HG03066 (cell line): Measurements from ENCODE around the gene BPI.
"Not testable (repeated sequence)": the region's sequence is repeated elsewhere in the genome, so short reads cannot be mapped to it uniquely, and the experiment has no call there.

Experiments
- ATAC-seq: cut with Tn5 transposase; IDR thresholded peaks from one replicate; pipeline ENCODE4 v1.9.1; 2021; ENCODE audit warnings: low read depth; ENCODE audit not compliant: unreplicated experiment

Gene BPI

DNA sequence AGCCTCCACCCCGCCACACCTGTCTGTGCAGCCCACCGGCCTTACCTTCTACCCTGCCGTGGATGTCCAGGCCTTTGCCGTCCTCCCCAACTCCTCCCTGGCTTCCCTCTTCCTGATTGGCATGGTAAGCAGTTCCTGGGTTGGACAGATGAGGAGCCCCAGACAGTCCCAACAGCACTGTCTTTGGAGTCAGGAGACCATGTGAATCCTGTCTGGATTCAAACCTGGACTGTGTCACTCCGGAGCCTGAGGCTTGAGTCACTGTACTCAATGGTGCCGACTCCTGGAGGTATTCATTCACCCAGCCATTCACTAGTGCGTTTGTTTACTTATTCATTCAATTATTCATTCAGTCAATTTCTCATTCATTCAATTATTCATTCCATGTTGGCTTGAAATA, 22.4 kb downstream of the BPI start:
- ATAC-seq: no peak

DNA sequence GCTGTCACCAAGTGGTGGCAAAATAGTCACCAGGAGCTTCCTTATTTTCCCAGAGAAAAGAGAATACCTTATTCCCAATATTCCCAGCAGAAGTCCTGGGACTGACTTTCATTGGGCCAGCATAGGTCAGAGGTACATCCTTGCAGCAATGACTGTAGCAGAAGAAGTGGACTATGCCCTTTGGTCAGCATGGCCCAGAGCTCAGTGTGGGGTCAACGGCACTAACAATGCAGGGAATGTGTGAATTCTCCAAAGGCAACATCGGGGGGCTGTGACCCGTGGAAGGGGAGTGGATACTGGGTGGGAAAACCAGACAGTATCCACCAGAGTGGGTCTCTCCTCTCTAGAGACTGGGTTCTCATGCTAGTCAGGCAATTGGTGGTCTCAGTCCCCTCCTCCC, 26.7 kb downstream of the BPI start:
- no peak for ATAC-seq

DNA sequence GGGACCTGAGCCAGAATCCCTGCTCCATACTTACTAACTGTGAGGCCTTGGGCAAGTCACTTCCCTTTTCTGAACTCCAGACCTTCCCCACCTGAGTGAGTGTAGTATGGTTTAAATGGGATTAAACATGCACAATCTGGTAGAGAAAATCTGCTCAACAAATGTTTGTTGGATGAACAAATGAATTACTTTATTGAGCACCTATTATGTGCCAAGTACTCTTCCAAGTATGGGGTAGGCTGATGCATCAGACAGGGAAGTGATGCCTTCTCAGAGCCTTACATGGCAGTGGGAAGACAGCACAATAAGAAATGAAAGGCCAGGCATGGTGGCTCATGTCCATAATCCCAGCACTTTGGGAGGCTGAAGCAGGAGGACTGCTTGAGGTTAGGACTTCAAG, 27.3 kb downstream of the BPI start:
- ATAC-seq: no peak

DNA sequence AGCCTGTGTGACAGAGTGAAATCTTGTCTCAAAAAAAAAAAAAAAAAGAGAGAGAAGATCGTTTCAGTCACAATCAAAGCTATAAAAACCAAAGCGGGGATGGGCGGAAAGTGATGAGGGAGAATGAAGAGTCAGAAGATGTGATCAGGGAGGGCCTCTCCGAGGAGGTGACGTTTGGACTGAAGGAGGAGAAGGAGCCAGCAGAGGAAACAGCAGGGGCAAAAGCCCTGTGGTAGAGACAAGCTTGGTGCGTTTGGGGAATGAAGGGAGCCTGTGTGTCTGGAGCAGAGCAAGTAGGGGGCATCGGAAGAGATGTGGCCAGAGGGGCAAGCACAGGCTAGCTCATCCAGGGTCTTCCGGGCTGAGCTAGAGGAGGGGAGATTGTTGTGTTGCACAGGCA, 27.9 kb downstream of the BPI start:
- no peak for ATAC-seq

DNA sequence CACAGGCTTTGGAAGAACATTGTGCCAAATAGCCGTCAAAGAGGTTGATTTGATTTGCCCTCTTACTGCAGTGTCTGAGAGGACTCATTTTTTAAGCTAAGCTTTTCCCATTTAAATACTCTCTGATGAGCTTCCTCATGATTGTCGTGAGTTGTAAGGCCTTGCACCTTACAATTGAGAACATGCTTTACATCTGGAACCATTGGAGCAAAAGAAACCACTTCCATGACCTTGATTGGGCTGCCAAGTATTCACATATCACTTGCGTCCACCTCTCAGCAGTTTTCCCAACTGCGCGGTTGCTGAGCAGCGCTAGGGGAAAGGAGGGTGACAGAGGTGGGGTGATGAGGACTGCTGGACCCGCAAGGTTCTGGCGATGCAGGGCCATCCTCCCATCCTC, 30.1 kb downstream of the BPI start:
- no peak for ATAC-seq

DNA sequence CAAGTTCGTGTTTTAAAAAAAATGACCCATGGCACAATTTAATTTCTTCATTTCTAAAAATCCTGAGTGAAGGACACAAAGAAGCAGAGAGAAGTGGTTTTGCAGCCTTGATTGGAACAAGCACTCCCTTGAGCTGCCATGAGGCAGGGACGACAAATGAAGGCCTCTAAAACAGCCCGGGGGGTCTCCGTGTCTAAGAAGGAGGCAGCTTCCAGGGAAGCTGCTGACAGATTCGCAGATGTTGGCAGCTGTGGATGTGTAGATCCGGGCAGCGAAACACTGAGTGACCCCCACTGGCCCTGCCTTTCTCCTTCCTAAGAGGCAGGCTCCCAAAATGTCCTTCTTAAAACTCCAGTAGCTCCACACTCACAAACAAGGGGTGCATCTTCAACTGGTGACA, 32.8 kb downstream of the BPI start:
- ATAC-seq: no peak

DNA sequence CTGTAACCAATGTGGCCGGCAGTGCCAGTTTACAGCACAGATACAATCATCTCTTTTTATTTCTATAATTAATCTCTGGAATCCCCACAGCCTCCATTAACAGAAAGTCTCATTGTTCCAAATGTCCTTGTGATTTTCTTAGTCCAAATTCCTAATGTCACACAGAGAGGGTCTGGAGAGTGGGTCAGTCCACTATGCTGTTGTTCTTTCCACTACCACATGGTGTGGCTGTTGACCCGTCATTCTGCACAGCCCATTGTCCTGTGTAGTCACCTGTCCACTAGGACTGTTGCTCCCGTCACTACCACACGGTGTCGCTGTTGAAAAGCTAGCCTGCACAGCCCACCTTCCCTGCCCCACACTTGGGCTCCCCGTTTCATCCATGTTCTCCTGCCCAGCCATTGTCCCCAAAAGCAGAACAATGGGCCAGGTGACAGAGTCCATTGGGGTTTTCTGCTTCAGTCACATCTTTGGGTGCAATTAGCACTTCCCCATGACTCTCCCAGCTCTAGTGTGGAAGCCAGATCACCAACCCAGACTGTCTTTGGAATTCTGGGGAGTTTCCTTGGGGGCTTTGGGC, 33.7 kb downstream of the BPI start:
- no peak for ATAC-seq

DNA sequence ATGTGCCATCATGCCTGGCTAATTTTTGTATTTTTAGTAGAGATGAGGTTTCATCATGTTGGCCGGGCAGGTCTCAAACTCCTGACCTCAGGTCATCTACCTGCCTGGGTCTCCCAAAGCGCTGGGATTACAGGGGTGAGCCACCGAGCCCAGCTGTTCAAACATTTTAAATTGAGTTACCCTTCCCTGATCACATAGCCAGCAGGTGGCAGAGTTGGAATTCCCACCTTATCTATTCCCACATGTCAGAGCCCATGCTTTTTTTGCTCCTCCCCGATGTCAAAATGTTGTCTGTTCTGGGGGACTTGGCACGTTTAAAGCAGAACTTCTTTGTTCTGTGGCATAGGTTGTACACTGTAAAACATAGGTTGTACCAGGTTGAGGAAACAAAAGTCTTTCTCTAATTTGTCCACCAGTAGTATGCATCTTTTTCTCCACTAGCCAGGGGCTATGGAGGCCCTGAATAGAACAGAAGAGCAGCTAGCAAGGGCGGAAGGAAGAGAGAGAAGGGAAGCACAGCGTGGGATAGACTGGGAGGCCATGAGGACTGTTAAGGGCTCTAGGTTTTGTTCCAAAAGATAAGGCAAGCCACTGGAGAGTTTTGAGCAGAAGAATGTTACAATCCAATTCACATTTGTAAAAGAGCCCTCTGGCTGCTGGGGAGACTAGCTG, 35.0 kb downstream of the BPI start:
- no peak for ATAC-seq

DNA sequence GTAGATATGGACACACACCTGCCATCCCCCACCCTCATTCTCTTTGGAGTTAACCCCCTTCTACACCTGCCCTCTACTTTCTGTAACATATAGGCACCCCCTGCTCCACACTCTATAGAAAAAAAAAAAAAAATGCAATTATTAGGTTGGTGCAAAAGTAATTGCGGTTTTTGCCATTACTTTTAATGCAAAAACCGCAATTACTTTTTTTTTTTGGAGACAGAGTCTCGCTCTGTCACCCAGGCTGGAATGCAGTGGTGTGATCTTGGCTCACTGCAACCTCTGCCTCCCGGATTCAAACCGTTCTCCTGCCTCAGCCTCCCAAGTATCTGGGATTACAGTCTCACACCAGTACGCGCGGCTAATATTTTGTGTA, 35.6 kb downstream of the BPI start:
- not testable (repeated sequence) for ATAC-seq

DNA sequence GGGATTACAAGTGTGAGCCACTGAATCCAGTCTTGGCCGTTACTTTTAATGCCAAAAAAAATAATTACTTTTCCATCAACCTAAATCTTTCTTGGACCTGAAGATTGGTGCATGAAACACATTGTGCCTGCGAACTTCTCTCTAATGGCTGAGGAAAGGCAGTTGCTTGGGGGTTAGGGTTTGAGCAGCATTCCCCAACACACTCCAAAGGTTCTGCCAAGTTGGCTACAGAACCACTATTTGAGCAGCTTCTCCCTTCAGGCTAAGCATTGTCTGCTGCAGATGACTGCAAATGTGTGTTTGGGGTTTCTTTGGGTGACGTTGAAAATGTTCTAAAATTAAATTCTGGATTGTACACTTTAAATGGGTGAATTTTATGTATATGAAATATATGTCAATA, 36.0 kb downstream of the BPI start:
- no peak for ATAC-seq

DNA sequence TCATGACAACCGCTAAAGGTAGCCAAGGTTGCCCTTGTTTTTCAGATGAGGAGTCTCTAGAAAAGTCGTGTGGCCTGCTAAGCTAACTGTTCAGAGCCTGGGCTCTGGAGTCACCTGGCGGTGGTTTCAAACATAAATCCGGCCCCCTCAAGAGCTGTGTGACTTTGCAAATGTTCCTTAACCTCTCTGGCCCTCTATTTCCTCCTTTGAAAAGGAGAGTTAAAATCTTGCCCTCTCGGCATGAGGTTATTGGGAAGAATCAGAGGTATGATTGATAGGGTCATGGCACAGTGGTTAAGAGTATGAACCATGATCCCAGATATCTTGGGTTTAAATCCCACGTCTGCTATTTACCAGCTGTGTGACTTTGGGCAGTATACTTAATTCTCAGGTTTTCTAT, 36.7 kb downstream of the BPI start:
- no peak for ATAC-seq

DNA sequence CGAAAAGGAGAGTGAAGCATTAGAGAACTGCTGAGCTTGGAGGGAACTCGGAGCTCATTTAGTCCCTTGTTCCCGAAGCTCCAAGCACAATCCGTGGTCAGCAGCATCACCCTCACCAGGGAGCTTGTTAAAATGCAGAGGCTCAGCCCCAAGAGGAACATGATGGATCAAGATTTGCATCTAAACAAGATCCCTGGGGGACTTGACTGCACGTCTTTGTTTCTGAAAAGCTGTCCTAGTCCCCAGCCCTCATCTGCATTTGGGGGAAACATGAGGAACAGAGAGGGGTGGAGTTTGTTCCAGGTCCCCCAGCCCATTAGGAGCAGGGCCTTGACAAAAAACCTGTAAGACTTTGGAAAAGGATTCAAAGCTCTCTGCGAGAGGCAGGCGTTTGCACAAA, 38.3 kb downstream of the BPI start:
- ATAC-seq: no peak

DNA sequence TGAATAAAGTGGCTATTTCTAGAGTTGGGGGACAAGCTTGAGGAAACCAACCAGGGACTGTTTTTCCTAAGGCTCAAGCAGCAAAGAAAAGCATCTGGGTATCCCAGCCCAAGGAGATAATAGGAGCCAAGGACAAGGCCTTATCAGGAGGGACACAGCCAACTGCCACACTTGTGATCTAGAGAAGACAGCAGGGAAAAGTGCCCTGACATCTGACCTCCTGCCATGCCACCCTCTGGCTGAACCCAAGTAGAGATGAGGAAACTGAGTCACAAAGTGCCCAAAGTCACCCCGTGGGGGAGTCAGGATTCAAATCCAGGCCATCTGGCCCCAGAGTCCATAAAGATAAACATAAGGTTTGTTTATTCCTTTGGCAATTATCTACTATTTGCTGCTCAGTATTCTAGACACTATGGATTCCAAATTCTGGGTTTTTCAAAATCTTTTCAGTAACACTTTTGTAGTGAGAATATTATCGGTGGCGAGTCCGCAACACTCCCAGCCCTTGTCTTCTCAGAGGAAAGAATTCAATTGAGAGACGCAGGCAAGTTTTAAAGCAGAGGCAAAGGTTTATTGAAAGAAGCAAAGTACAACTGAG, 38.9 kb downstream of the BPI start:
- ATAC-seq: no peak

DNA sequence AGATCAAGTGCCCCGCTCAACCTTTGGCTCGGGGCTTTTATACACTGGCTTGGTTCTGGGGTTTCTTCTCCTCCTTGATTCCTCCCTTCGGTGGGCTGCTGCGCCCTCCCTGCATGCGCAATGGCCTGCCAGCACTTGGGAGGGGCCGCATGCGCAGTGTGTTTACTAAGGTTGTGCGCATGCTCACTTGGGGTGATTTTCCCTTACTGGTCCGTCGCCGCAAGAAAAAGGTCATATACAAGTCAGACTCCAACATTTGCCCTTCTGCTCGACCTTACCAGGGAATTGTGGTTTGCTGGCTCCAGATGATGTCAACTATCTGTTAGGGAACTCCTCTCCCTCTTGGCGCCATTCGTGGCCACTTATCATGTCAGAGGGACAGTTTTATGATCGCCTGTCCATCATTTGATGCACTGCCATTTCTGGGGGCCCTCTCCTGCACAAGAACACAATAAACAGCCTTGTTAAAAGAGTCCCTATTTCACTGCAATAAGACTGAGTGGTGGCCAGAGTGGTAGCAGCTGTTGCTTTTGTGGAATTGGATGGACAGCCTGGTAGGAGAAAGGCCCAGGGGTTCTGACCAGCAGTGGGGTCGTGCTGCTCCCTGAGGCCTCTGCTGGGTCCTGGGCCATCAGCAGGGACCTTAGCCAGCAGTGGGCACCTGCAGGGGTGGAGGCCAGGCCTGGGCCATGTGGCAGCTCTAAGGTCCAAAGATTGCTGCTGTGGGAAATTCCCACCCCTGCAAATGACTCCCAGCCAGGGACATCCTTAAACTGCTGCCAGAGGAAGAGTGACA, 39.6 kb downstream of the BPI start:
- ATAC-seq: no peak

DNA sequence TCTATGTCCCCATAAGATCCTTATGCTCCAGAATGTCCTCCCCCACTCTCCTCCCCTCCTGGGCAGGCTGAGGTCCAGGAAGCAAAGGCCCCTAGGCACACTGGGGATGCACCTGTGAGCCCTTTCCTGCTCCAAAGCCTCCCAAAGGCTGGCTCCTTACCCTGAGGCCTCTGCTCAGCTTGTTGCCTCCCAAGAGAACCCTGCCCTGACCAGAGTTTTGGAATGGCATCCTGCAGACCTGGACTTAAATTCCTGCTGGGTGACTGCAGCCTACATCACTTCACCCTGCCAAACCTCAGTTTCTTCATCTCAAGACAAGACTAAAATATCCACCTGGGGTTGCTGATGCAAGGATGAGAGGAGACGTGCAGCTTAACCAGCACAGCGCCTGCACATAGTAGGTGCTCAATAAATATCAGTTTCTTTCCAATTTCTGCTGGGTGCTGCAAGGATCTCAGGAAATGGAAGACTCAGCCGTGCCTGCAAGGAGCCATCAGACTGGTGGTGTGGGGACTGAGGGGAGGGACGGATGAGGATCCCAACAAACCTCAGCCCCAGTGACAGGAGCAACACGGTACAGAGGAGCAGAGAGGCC, 40.2 kb downstream of the BPI start:
- ATAC-seq: no peak

DNA sequence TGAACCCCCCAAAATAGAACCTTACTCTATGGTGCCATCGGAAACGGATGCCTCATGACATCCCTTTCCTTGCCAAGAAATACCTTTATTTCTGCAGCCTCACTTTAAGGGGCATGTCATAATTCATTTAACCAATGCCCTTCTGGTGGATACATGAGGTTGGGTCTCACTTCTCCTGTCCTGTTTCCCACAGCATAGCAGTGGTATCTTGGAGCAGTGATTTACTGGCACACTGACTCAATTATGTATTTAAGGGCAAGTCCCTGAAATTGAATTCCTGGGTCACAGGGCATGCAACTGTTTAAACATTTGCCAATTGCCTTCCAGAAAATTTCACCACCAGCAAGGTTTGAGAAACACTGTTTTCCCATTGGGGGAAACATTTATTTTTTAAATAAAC, 41.7 kb downstream of the BPI start:
- no peak for ATAC-seq

DNA sequence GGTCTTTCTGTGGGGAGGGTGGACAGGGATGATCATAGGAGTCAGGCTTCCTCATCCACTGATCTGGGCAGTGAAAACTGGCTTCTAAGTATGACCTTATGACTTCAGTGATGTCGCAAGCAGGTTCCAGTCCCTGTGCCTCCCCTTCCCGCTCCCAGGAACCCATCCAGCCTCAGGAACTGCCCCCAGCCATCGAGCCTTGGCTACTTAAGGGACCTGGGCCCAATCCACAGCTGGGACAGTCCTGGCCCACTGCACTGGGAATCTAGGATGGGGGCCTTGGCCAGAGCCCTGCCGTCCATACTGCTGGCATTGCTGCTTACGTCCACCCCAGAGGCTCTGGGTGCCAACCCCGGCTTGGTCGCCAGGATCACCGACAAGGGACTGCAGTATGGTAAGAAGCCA, 42.3 kb downstream of the BPI start, which contains the start of gene LBP:
LBP (plus strand) TSS at position 236 of the 405 bp plus-strand sequence; CDS start at position 271, 35 bp downstream.
- no peak for ATAC-seq

DNA sequence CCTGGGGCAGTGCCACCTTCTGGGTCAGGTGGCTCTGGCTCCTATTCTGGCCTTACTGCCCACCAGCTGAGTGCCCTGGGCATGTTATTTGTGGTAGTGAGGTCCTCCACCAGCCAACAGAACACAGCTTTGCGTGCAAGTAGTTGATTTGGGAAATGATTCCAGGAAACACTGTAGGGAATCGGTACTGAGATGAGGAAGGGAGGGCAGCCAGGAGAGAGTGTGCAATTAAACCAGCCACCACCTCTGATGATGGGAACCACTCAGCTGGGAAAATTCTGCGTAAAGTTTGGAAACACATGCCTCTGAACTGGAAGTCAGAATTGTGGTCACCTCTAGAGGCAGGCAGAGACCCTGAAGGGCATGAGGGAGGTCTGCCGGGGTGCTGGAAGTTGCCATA, 42.8 kb downstream of the BPI start:
- no peak for ATAC-seq

DNA sequence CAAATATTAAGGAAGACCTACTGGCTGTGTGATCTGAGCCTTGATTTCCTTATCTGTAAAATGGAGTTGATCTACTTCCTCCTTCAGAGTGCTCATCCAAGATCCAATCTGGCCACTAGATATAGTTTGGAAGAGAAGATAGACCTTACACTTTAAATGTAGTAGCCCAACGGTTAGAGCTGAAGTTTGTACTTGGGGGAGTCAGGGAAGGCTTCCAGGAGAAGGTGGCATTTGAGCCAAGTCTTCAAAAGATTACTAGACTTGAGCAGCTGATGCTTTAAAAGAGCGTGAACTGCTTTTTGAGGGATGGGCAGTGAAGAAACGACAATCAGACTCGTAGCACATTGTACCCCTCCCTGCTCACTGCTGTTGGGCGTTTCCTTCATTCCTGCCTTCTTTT, 45.9 kb downstream of the BPI start:
- no peak for ATAC-seq

DNA sequence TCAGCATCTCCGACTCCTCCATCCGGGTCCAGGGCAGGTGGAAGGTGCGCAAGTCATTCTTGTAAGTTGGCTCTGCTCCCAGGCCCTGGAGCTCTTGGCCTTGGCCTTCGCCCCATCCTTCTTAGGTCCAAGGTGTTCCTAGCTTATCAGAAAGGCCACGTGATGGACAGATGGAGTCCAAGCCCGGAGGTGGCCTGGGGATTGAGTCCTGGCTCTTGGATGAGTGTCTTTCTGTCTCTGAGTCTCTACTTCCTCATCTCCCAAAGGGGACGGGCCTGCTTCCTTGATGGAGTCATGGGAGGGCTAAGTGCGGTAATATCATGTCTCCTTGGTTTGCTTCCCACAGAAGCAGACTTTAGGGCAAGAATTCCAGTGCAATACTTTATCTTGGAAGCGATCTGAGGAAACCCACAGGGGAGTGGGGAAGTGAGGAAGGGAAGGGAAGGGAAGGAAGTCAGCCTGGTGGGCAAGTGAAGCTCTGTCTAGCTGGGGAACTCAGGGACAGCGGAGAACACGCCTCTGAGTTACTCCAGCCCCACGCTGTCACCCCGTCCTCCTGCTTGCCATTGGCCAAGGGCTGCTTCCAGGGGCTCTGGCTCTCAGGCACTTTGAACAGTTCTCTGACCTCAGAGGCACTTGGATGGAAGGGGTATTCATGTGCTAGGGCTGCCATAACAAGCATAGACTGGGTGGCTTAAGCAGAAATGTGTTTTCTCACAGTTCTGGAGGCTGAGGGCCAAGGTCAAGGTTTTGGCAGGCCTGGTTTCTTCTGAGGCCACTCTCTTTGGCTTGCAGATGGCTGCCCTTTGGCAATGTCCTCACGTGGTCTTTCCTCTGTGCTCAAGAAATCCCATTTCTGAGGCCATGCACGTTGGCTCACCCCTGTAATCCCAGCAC, 47.2 kb downstream of the BPI start:
- no peak for ATAC-seq
